CD4-positive, alpha-beta T cell treated with Interleukin-21 for 1 hour (primary cell): ENCODE results near the gene MBP.
A peak's percentile ranks its signal among the peaks of the same experiment; 100 is the strongest.
"Not testable (repeated sequence)": the region's sequence is repeated elsewhere in the genome, so short reads cannot be mapped to it uniquely, and the experiment has no call there.

ENCODE experiments used
- DNase-seq: peaks from one replicate; pipeline ENCODE4 v3.0.0-alpha.2; 2020

Gene MBP

DNA sequence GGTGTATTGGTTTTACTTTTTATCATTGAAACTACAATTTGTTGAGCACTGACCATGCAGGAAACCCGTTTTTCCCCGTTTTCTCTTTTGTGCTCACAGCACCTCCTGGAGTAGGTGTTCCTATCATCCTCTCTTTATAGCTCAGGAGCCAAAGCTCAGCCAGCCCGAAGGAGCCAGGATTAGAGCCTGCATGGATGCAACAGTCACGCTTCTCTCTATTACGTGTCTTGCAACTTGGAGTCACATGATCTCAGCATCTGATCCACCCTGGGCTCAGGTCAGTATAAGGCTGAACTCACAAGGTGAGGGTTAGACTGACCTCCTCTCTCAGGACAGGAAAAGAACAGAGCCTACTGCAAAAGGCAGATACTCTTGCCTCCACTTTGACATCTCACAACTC, 150.5 kb downstream of the MBP start:
- DNase-seq = no peak

- DNase-seq = no peak
Measured at GRCh38 chr18:76981396-76981968, 151.1 kb downstream of the MBP start.

GRCh38 chr18:76980663-76981395, 151.8 kb downstream of the MBP start:
- no peak for DNase-seq

DNA sequence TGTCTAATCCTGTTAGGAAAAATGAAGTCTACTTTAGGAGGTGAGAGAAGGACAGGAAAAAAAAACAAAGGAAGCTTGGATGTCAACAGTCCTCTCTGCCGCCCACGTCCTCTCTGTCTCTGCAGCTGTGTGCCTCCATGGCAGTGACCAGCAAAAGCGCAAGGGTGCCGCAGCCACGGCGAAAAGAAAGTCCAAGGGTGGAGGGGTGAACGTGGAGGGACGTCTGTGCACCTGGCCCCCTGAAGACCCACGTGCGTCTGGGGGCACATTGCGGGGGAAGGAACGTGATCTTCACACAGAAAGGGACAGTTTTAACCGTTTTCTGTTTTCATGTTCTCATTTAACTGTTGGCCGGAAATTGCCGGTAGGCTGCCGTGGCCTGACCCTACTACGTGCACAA, 152.7 kb downstream of the MBP start:
- DNase-seq = no peak

DNA sequence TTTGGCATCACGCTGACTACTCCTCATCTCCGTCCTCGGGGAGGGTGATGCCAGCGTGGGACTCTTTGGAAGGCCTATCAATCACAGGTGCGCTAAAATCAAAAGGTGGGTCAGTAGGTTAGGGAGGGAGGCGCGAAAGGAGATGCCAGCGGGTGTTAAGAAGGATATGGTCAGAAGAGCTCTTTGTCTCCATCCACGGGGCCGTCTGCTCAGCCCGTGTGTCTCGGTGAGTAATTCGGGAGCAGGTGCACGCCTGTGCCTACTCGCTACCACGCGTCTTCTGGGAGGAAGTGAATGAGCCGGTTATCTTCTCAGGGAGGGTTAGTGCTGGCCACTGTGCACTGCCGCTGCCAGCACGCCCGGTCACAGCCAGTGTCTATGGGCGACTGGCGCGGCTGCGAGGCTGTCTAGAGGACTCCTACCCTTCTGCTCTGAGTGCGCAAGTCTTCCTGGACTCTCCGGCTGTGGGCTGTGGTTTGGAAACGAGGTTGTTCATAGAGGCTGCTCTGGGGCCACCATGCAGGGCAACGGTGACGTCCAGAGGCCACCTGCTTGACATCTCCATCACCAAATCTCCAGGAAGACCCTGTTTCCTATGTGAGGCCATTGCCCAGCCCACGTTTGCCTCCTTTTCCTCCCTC, 153.4 kb downstream of the MBP start:
- DNase-seq = no peak

DNA sequence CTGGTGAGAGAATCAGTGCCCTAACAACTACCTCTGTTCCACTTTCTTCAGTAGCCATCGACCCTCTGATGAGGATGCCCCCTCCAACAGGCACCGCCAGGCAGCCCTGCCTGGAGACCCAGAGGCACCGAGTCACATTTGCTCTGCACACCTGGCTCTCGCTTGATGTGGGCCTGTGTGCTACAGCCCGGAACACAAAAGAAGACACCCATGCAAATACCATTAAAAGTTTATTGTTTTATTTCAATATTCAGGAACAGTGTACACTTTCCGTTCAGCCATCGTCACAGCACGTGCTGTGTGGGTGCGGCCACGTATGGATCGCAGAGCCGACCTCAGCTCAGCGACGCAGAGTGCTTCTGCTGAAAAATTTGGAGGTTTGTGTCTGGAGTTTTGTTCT, 154.0 kb downstream of the MBP start:
- DNase-seq = no peak

GRCh38 chr18:76977684-76978232, 154.8 kb downstream of the MBP start:
- DNase-seq = no peak

GRCh38 chr18:76977108-76977621, 155.4 kb downstream of the MBP start:
- no peak for DNase-seq

- no peak for DNase-seq
Measured at GRCh38 chr18:76975577-76976110, 156.9 kb downstream of the MBP start.

DNA sequence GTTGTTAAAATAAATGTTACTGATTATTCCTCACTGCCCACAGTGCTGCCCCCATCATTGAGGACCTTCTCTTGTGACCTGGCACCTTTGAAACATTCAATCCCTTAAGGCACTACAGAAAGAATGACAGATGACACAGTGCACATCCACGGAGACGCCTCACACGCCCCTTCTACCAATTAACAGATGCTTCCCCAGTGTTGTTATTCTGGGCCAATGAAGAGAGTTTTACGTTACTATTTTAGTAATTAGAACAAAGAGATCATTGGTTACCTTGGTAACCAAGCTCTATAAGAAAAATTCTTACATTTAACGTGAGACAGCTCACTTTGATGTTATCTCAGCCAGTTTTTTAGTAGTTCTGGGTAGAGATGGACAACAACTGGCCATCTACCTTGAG, 158.2 kb downstream of the MBP start:
- no peak for DNase-seq

- no peak for DNase-seq
Measured at GRCh38 chr18:76973520-76974266, 158.9 kb downstream of the MBP start.

DNA sequence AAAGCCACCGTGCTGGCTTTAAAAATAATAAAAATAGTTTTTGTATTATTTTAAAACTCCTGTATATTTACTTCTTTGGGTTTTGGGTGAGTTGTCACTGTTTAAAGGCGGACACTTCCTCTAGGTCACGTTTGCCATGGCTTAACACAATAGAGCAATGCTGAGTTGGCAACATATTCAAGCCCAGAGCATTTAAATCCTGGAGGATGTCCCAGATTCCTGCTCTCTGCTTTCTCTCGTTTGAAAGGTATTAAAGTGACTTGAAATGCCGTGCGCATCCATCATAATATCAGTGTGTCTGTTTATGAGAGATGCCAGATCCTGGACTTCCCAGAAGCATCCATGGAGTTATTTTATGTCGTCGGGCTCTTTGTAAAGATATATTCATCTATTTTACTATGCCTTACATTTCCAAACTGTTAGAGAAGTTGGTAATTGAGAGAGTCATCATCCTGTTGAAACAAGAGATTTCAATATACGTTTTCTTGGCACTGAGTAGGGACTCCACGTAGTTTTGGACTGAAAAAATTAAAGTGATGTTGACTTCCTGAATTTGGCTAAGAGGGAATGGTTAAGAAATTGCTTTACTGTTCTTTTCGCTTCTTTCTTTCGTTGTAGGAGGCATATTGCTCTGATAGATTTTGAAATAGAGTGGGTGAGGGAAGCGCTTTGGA, 159.6 kb downstream of the MBP start:
- no peak for DNase-seq

DNA sequence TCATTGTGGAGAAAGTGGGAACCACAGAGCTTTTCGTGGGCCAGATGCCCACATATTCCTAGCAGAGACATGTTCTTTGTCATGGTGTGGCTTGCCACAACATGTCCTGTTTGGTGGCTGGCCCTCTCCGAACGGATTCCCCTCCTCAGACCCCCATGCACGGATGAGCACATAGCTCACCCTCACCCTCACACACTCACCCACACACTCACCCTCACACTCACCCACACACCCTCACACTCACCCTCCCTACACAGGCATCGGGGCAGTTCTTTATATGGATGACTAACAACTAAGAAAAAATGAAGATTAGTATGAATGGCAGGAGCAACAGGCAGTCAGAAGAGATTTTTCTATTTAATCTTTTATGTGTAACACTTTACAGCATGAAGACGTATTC, 160.3 kb downstream of the MBP start:
- DNase-seq = no peak

GRCh38 chr18:76970770-76971559, 161.6 kb downstream of the MBP start:
- no peak for DNase-seq

DNA sequence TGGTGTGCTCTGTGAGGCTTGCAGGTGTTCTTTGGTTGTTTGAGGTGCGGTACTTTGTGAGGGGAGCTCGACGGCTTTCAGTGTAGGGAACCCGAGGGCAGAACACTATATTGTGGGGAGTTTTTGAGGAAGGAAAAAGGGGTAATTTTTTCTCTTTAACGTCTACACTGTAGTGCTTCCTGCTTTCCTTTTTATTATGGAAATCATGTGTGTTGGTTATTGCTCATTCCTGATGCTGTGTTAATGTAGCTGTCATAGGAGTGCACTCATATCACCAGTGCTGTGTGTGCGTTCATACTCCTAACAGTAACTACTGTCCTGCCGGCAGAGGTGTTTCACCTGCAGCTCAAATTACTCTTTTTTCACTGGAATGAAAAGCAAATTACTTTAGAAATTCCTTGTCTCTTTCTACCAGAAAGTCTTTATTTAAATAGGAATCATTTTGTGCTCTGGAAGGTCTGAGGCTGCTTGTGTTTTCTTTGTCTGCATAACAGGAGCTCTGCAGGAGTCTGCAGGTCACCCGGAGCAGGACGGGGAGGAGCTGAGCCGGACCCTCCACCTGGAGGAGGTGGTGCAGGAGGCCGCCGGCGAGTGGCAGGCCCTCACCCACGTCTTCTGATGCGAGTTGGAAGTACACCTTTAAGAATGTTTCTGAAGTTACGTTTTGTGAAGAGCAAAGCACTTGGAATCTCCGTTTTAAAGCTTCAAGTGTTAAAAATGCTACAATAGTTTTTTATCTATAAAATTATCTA, 164.7 kb downstream of the MBP start:
- DNase-seq = no peak

GRCh38 chr18:76967299-76967698, 165.3 kb downstream of the MBP start:
- not testable (repeated sequence) for DNase-seq

GRCh38 chr18:76965555-76966151, 166.9 kb downstream of the MBP start:
- not testable (repeated sequence) for DNase-seq

GRCh38 chr18:76963936-76964335, 168.6 kb downstream of the MBP start:
- peak; percentile 3 for DNase-seq

- no peak for DNase-seq
Measured at GRCh38 chr18:76962851-76963250, 169.7 kb downstream of the MBP start.

DNA sequence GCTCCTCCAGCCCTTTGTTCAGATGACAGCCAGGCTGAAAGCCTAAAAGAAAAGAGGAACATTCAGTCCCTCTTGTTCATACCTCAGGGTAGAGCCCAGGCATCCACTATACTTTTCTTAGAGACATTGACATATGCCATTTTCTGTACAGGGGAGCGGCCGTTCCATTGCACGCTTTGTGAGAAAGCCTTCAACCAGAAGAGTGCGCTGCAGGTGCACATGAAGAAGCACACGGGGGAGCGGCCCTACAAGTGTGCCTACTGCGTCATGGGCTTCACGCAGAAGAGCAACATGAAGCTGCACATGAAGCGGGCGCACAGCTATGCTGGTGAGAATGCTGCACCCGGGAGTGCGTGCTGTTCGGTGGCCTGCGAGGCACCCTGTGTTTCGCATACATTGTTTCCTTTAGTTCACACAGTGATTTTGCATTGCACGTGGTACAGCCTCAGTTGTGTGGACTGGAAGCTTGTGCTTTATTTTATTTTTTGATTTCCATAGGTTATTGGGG, 172.0 kb downstream of the MBP start:
- DNase-seq = no peak
